ENCODE measurements around the gene STIM1. TPM values are rescaled to one million over a fixed set of nuclear protein-coding genes. Genes with fewer than 3 reads are reported as not detected.
"Not testable (repeated sequence)": the region's sequence is repeated elsewhere in the genome, so short reads cannot be mapped to it uniquely, and the experiment has no call there.

Gene STIM1
- total and polyA plus RNA-seq, 4 donors, result 12.1 to 56.4 (median 41.2) TPM

GRCh38 chr11:4118107-4118506 lies 262.6 kb downstream of the STIM1 start:
- no peaks in the 10 kb centered on the region for H3K27me3 ChIP-seq (ENCODE audit: control insufficient read depth in 3 of 3, insufficient read depth in 3 of 3, low read length in 2 of 3)
- DNase-seq (no peak), ATAC-seq (ENCODE audit: insufficient read depth, low FRiP score) (no peak)
- no peak overlapping the region for H3K4me3 ChIP-seq
- H3K9ac ChIP-seq (ENCODE audit: insufficient read depth in 1 of 2, low read length in 2 of 2), result no peak overlapping the region
- no peaks in the 10 kb centered on the region for H3K9me3 ChIP-seq (ENCODE audit: control insufficient read depth in 4 of 4, insufficient read depth in 3 of 4, low read length in 3 of 4)
- TF ChIP-seq CTCF (IDR thresholded peaks at IDR 0.05; ENCODE audit: control extremely low read depth, extremely low read depth), result no peak
- no peak overlapping the region for H3K27ac ChIP-seq (ENCODE audit: low read depth in 1 of 2, low read length in 1 of 2)
- H3K4me1 ChIP-seq (ENCODE audit: control insufficient read depth in 5 of 5, insufficient read depth in 5 of 5, low read length in 5 of 5), result no peaks in the 10 kb centered on the region
- 63 to 80% methylated on average over 3 of the region's 3 CpGs for WGBS, 2 donors
- H3K36me3 ChIP-seq (ENCODE audit: control insufficient read depth in 4 of 4, insufficient read depth in 4 of 4, low read length in 4 of 4), result peaks cover 12 to 26% (median 21%) of the 10 kb centered on the region in 4 donors

DNA sequence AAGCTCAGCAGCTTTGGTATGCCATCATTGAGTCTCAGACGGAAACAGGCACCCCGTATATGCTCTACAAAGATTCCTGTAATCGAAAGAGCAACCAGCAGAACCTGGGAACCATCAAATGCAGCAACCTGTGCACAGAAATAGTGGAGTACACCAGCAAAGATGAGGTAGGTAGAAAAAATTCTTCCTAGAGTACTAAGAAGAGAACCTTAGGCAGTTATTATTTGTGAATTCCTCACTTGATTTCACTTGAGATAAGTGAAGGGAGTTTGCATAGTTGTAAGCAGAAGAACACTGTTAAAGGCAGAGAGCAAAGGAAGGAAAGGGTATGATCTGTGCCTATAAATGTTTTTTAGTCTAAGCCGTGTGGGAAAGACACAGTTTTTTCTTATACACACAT lies 267.8 kb downstream of the STIM1 start:
- H3K9me3 ChIP-seq (ENCODE audit: control insufficient read depth in 4 of 4, insufficient read depth in 3 of 4, low read length in 3 of 4), result no peaks in the 10 kb centered on the region
- no peaks in the 10 kb centered on the region for H3K4me1 ChIP-seq (ENCODE audit: control insufficient read depth in 5 of 5, insufficient read depth in 5 of 5, low read length in 5 of 5)
- TF ChIP-seq CTCF (IDR thresholded peaks at IDR 0.05; ENCODE audit: control extremely low read depth, extremely low read depth), result no peak
- no peak overlapping the region for H3K4me3 ChIP-seq
- no peak overlapping the region for H3K27ac ChIP-seq (ENCODE audit: low read depth in 1 of 2, low read length in 1 of 2)
- DNase-seq, result no peak
- ATAC-seq (ENCODE audit: insufficient read depth, low FRiP score), result no peak
- H3K9ac ChIP-seq (ENCODE audit: insufficient read depth in 1 of 2, low read length in 2 of 2), result no peak overlapping the region
- H3K36me3 ChIP-seq (ENCODE audit: control insufficient read depth in 4 of 4, insufficient read depth in 4 of 4, low read length in 4 of 4), result peaks cover 21 to 48% (median 44%) of the 10 kb centered on the region in 4 donors
- 88% methylated on average over 4 of the region's 4 CpGs for WGBS, 2 donors
- H3K27me3 ChIP-seq (ENCODE audit: control insufficient read depth in 3 of 3, insufficient read depth in 3 of 3, low read length in 2 of 3), result no peaks in the 10 kb centered on the region

- no peak for TF ChIP-seq CTCF (IDR thresholded peaks at IDR 0.05; ENCODE audit: control extremely low read depth, extremely low read depth)
- Histone ChIP-seq H3K27ac (ENCODE audit: low read depth in 1 of 2, low read length in 1 of 2) (peak overlapping the region in 1 of 2 donors; percentile 33), H3K4me1 (ENCODE audit: control insufficient read depth in 5 of 5, insufficient read depth in 5 of 5, low read length in 5 of 5) (no peaks in the 10 kb centered on the region), H3K9ac (ENCODE audit: insufficient read depth in 1 of 2, low read length in 2 of 2) (no peak overlapping the region), H3K9me3 (ENCODE audit: control insufficient read depth in 4 of 4, insufficient read depth in 3 of 4, low read length in 3 of 4) (no peaks in the 10 kb centered on the region), H3K27me3 (ENCODE audit: control insufficient read depth in 3 of 3, insufficient read depth in 3 of 3, low read length in 2 of 3) (no peaks in the 10 kb centered on the region), H3K36me3 (ENCODE audit: control insufficient read depth in 4 of 4, insufficient read depth in 4 of 4, low read length in 4 of 4) (peaks cover 22 to 46% (median 40%) of the 10 kb centered on the region in 4 donors), H3K4me3 (no peak overlapping the region)
- ATAC-seq (ENCODE audit: insufficient read depth, low FRiP score), result no peak
- no peak for DNase-seq
- 93 to 96% methylated on average over 6 of the region's 6 CpGs for WGBS, 2 donors
Observed at GRCh38 chr11:4125141-4125540, 269.7 kb downstream of the STIM1 start.

- DNase-seq (no peak), ATAC-seq (ENCODE audit: insufficient read depth, low FRiP score) (no peak)
- Histone ChIP-seq H3K4me1 (ENCODE audit: control insufficient read depth in 5 of 5, insufficient read depth in 5 of 5, low read length in 5 of 5) (no peaks in the 10 kb centered on the region), H3K27me3 (ENCODE audit: control insufficient read depth in 3 of 3, insufficient read depth in 3 of 3, low read length in 2 of 3) (no peaks in the 10 kb centered on the region), H3K4me3 (no peak overlapping the region), H3K9ac (ENCODE audit: insufficient read depth in 1 of 2, low read length in 2 of 2) (no peak overlapping the region), H3K36me3 (ENCODE audit: control insufficient read depth in 4 of 4, insufficient read depth in 4 of 4, low read length in 4 of 4) (peaks cover 21 to 44% (median 37%) of the 10 kb centered on the region in 4 donors), H3K9me3 (ENCODE audit: control insufficient read depth in 4 of 4, insufficient read depth in 3 of 4, low read length in 3 of 4) (no peaks in the 10 kb centered on the region), H3K27ac (ENCODE audit: low read depth in 1 of 2, low read length in 1 of 2) (no peak overlapping the region)
- TF ChIP-seq CTCF (IDR thresholded peaks at IDR 0.05; ENCODE audit: control extremely low read depth, extremely low read depth), result no peak
- WGBS, 2 donors, result 72 to 87% methylated on average over 1 of the region's 1 CpG
Observed at GRCh38 chr11:4127357-4127756, 271.9 kb downstream of the STIM1 start.

DNA sequence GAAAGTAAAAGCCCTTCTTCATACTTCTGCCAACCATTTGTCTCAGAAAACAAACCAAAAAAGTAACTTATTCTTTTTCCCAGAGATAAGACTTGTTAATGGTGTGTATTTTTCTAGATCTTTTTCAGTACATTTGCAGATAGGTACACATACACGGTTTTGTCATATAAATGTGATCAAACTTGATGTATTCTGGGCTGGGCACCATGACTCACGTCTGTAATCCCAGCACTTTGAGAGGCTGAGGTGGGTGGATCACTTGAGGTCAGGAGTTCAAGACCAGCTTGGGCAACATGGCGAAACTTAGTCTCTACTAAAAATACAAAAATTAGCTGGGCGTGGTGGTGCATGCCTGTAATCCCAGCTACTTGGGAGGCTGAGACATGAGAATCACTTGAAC lies 274.8 kb downstream of the STIM1 start:
- H3K27ac ChIP-seq (ENCODE audit: low read depth in 1 of 2, low read length in 1 of 2); DNase-seq; ATAC-seq (ENCODE audit: insufficient read depth, low FRiP score); H3K4me3 ChIP-seq; H3K27me3 ChIP-seq (ENCODE audit: control insufficient read depth in 3 of 3, insufficient read depth in 3 of 3, low read length in 2 of 3); H3K9me3 ChIP-seq (ENCODE audit: control insufficient read depth in 4 of 4, insufficient read depth in 3 of 4, low read length in 3 of 4); H3K4me1 ChIP-seq (ENCODE audit: control insufficient read depth in 5 of 5, insufficient read depth in 5 of 5, low read length in 5 of 5); H3K9ac ChIP-seq (ENCODE audit: insufficient read depth in 1 of 2, low read length in 2 of 2): not testable (repeated sequence)
- WGBS, 2 donors, result 90 to 93% methylated on average over 4 of the region's 4 CpGs
- H3K36me3 ChIP-seq (ENCODE audit: control insufficient read depth in 4 of 4, insufficient read depth in 4 of 4, low read length in 4 of 4), result peaks cover 19 to 49% (median 36%) of the 10 kb centered on the region in 4 donors
